IPS DF 4.7 (cell line): ENCODE measurements around the gene MLLT6.

Experiments used
- DNase-seq: peaks from one replicate; pipeline ENCODE4 v3.0.0-alpha.2; 2013; ENCODE audit warnings: low spot score; ENCODE audit errors: extremely low read depth

The MLLT6 gene

DNA sequence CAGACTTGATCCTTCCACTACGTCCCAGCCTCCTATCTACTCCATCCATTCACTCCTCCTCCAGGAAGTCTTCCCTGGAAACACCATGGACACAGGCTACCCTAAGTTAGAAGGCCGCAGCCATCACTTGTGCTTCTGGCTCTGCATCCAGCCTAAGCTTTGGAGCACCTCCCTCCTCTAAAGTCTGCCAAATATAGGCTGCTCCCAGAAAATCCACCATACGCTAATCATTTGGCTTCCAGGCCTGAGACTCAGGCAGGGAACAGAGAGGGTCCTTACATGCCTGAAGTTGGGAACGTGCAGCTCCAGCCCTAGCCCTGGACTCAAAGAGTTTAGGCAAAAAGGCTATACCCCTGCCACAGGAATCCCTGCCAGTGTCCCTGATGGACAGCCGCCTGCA, 36.4 kb downstream of the MLLT6 start:
- DNase-seq, result no peak

DNA sequence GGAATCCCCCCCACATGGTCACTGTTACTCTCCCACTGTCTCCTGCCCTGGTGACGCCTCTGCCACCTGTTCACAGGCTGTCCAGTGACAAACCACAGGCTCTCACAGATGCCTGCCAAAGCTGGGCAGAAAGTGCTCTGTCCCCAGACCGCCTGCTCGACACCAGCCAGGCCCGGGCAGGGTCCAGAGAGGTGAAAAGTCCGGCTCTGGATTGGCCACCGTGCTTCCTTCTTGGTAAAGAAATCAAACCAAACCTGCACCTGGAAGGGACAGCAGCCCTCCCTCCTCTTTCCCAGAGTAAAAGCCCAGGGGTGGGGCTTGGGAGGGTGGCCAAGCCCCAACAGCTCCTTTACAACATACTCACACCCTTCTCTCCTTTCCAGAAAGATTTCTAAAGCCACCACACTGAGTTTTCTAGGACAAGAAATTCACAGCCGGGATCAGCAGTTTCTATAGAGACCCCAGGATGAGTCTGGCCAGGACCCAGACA, 36.9 kb downstream of the MLLT6 start:
- DNase-seq, result no peak

DNA sequence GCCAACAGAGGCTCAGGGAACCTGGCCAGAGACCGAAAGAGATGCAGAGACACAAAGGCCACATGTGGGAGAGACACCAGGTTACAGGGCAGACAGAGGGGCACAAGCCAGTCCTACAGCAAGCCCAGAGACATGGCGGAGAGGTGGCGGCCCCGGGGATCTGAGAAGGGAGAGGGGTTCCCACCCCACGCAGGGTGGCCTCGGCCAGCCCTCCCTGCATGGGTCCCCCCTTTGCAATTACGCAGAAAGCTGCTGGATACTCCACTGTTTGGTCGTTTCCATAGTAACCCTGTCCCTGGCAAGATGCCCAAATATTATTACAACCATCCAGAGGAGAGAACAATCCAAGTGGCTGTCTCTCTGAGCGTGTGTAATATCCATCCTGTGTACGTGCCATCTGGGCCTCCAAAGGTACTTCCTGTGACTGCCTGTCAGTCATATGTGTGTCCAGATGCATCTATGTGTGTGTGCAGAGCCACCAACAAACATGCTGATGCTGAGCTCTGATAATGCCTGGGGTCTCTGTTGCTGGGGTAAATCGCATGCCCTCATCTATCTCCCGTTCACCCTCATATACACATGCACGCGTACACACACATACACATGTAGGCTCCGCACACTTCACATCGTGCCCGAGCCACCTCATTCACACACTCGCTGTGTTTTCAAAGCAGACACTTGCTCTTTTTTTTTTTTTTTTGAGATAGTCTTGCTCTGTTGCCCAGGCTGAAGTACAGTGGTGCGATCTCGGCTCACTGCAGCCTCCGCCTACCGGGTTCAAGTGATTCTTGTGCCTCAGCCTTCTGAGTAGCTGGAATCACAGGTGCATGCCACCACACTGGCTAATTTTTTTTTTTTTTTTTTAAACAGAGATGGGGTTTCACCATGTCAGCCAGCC, 37.6 kb downstream of the MLLT6 start:
- no peak for DNase-seq

DNA sequence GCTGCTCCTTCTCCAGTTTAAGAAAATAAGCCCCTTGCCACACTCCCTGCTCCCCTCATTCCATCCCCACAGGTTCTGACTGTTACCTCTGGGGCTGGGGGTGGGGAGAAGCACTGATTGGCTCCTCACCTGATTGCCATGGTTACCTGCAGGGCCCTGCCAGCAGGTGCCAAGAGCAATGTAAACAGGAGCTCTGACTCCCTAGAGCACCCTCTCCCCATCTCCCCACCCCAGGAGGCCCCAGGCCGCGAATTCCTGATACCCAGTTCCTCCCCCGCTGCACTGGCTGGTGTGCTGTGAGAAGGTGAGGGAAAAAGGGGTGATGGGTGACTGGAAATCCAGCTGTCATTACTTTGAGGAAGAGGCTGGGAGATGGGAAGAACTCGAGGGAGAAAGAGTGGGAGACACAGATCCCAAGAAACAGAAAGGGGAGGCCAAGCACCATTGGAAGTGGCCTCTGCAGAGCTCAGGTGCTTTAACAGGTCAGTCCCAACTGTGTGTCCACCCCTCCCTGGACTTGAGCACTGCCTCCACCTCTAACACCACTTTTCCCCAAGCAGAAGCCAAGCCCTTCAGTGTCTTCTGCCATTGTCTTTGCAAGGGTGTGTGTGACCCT, 38.6 kb downstream of the MLLT6 start:
- no peak for DNase-seq

DNA sequence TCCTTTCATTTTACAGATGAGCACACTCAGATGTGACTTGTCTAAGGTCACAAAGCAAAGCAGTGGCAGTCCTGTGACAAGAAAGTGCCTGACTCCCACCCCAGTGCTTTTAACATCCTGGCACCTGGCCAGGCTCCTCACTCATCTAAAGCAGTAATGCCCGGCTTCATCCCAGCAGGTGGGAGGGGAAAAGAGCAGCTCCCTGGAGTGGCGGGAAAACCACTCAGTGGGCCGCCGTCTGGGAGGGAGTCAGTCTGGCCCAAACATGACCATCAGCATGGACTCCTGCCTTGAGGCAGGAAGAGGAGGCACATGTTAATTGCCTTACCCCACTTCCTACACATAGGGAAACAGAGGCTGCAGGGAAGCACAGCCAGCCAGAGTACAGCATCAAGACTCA, 40.5 kb downstream of the MLLT6 start:
- no peak for DNase-seq

DNA sequence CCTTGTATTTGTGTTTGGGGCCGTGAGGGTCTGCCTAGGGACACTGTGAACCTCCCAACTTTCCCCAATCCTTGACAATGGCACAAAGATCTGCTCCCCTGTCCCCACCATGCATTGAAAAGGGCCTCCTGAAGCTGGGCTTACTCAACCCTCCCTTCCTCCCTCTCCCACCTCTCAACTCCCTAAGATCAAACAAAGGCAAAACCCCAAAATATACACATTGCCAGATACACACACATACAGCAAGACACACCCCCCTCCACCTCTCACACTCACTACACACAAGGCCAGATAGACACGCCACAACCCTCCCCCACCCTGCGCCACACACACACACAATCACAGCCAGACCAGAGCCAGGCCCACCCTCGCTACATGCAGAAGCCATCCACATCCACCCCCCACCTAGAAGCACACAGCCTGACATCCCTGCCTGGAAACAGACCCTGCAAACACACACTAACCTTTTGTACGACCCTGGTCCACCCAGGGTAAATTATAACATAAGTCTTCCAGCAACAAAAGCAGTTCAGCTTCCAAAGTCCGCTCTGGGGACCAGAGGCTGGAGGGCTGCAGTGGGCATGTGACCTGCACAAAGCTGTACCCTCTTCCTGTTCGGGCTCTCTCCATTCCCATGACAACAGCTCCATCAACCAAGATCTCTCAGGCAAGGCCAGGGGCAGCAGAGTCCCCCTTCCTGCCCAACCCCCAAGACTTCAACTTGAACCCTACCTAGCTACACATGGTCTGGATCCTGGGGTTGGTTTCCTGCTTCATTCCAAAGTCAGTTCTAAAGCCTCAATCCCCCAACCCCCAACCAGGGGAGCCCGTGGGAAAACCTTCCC, 41.2 kb downstream of the MLLT6 start:
- no peak for DNase-seq

DNA sequence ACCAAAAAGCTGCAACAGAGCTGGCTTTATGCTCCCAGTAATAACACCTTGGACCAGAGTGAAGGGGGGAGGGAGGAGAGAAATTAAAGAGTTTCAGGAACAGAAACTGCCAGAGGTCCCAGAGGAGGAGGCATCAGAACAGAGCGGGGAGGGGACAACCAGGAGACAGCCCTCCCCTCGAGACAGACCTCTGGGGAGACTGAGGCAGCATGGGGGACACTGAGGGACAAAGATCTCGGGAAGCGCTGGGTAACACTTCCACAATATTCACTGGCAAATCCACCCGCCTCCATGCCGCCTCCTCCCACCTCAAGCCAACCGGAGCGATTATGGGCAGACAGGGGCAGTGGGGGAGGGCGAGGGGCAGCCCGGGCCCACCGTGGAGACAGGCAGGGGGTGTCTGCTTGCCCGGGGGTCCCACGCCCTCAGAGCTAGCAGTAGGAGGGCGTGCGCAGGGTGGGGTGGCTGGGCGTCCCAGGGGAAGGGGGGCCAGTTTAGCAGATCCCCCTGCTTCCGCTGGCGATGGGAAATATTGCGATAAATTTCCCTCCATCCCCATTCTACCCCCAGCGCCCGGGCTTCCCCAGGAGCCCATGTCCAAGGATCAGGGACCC, 41.9 kb downstream of the MLLT6 start:
- no peak for DNase-seq

DNA sequence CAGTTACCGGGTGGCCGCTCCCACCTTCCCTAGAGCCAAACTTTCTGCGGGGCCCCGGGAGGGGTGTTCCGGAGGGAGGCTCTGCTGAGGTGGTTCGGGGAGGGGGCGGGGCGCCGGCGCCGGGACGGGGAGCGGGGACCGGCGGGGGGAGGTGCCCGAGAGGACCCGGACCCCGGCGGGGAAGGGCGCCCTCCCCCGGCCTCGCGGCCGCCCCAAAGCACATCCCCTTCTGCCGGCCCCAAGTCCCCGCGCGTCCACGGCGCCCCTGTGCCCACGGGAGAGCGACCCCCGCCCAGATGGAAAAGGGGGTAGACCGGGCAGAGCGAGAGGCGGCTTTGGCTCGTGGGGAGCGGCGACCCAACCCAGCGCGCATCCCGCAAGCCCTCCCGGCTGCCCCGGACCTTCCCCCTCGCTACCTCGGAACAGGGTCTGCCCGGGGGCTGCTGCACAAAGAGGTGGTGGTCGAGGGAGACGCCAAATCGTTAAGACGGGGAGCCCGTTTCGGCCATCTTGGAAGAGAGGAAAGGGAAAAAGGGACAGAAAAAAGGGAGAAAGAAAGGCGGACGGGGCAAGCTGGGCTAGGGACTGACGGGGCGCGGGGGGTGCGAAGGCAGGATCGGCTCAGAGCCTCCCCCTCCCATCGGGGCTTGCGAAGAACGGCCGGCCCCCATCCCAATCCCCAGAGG, 42.5 kb downstream of the MLLT6 start:
- no peak for DNase-seq

DNA sequence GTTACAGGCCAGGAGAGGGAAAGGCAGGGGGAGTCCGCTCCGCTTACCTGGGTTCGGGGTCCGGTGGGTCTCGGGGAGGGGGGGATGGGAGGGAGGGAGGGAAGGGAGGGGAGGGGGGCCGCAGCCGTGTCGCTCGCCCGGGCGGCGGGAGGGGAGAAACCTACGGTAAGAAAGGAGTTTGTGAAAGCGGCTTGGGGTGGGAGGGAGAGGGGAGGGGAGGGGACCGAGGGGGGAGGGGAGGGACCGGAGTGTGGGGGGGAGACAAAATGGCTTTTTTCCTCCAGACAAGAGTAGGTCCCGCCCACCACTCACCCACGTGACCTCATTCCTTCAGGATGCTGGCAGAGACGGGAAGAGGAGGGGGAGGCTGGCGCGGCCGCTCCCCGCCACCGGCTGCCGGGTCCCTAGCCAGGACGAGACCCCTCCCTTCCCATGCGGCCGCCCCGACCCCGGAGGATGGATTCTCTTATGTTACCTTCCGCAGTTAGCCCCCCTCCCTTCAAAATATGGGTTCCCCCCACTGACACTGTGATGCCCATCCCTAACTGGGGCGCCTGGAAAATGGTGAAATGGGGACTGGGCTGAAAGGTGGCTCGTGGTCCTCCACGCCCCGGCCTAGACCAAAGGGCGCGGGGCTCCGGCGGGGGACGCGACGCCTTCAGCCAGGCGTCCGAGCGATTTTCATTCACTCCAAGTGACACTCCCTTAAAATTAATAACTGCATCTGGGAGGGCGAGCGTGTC, 43.2 kb downstream of the MLLT6 start, which contains the start of gene PCGF2:
PCGF2 (minus strand) TSS at position 188 of the 743 bp plus-strand sequence. CDS start 7,934 bp downstream, outside the sequence.
- peak; percentile 89 for DNase-seq

DNA sequence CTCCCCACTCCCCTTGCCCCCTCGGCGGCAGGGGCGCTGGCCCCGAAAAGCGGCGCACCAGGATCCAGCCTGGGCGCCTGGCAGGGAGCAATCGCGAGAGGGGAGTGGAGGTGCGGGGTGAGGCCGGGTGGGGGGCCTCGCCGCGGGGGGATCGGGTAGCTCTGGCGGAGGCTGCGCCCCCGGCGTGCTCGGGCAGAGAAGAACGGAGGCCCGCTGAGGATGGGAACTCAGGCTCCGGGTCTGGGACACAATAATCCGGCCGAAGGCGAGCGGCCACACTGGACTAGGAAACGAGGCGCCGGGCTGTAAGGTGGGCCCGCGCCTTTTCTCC, 43.8 kb downstream of the MLLT6 start:
- no peak for DNase-seq

DNA sequence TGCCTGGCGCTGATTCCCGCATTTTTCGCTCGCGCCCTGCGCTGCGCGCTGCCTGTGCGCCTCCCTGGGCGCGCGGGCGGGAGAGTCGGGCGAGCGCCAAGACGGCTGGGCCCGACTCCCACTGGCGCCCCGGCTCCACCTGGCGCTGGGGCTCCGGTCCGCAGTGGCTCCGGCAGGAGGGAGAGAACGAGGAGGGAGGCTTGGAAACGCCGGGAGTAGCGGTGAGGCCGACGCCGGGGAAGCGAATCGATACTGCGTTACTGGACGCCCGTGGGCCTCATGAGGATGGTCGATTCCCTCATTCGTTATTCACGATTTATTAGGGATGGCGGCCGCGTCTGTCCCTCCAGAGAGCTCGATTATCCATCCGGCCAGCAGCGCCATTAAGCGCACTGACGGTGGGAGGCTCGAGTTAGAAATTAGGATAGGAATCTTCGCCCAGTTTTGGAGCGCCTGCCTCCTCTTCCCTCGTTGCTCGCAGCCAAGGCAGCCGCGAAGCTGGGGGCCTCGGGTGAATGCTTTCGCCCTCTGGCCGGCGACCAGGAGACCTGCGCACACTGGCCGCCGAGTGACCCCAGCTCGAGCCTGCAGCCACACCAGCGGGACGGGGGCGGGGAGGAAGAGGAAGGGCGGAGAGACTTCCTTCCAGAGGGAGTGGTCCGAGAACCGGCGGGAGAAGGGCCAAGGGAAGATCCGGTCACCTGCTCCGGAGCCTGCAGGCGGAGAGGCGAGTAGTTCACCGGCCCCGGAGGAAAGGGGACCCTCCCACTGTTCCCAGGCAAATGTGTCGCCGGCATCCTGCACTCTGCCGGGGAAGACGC, 44.4 kb downstream of the MLLT6 start:
- no peak for DNase-seq

DNA sequence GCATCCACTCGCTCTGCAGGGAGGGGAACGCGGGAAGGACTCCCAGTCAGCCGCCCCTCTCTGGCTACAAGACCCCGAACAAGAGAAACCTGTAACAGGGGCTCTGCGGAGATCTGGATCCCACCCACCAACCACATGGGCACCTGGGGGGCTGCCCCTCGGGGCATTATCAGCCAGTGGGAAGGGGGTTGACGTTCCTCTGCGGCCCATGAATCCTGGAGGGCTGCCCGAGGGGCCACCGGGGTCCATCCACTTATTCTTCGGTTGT, 44.9 kb downstream of the MLLT6 start:
- DNase-seq, result no peak

DNA sequence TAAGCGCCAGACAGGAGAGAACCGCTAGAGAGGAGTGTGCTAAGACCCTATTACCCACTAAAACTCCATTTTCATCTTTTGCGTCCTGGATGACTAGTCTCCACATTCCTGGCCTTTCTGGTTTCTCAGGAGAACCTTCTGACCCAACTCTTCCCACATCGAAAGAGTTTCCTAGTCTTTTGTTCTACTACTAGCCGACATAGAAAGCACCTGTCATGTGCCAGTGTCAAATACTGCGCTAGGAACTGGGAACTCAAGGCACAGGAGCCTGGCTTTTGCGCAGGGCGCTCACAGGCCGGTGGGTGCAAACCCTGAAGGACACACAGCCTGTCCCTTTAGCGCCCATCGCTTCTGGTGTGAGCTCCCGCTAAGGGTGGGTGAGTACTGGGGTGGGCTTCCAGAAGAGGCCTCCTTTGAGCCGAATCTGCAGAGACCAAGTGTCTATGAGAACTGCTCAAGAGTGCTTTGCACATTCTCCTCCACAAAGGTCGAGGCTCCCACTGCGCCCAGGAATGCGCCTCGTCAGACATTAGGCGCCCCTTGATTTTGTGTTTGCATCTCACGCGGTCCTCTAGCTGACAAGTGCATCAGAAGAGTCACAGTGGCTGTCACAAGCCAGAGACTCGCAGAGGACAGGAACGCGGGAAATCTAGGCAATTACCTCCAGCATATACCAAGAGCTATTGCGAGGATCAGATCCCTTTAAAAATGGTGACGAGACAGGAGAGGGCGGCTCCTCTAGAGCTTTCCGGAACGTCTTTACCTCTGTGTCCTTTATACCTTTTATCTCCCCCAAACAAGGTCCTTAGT, 45.4 kb downstream of the MLLT6 start:
- no peak for DNase-seq

DNA sequence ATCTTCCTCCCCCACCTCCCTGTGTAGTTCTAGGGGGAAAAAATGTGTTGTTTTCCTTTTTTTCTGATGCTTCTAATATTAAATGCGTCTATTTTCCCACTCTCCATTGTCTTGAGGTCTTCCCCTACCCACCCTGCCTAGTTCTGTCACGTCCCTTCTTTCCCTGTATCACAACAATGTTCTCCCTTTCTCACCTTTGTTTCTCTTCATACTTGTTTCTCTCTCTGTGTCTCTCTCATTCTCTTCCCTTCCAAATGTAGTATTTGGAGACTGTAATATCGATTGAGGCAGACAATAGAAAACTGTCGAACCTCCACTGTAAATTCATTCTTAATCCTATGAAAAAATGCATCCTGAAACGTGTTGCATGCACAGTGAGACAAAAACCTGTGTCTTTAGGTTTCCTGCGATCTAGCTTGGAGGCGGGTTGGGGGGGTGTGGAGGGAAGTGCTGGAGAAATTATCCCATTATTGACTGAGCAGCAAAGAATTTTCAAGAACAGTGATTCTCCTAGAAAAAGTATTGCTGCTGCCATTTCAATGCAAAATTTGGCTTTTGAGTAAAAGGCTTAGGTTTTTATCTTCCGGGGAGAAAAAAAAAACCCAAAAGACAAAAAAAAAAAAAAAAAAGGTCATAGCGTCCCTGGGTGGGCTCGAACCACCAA, 46.2 kb downstream of the MLLT6 start:
- DNase-seq, result no peak

DNA sequence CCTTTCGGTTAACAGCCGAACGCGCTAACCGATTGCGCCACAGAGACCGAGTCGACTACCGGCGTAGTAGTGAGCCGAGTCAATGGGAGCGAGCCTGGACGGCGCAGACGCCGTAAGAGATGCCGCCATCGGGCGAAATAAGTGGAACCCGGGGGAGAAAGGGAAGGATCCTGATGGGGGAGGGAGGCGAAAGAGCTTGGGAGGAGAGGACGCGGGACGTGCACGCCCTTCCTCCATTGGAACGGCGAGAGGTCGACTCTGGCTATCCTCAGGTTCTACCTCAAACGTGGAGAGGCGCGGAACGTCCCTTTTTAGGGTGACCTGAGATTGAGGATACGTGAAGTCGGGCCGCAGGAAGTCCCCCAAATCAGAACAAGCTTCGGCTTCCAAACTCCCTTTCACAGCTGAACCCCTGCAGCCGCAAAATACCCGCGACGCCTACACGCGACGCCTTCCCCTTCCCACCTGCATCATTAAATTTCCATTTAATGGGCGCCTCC, 46.8 kb downstream of the MLLT6 start:
- no peak for DNase-seq

DNA sequence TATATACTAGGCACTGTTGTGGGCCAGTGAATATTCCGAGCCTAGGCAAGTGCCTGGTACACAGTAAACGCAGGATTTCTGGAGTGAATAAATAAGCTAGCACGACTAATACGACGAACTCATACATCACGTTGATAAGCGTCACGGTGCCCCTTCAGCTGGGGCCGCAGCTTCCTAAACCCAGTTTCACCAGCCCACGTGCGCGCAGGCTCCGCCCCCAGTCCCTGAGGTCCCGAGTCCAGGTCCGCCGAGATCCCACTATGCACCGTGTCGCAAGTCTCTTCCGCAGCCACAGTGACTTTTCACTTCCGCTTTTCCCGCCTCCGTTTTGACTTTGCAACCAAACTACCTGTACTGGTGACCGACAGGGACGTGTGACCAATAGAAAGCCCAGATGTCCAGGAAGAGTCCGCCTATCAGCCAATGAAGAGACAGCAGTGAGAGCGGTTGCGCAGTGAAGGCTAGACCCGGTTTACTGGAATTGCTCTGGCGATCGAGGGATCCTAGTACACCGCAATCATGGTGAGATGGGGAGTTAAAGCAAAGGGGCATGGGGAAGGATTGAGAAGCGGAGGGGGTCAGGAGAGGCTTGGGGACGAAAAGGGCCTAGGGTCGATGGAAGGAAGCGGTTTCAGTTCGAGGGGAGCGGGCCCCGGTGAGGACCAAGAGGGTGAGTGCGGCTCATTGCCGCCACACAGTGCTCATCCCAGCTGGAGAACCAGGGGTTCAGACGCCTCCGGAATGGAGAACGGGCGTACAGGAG, 47.4 kb downstream of the MLLT6 start, which contains the start of gene PSMB3:
PSMB3 (plus strand) TSS at position 434 of the 763 bp plus-strand sequence; CDS start at position 520, 86 bp downstream.
- DNase-seq, result peak; percentile 99

DNA sequence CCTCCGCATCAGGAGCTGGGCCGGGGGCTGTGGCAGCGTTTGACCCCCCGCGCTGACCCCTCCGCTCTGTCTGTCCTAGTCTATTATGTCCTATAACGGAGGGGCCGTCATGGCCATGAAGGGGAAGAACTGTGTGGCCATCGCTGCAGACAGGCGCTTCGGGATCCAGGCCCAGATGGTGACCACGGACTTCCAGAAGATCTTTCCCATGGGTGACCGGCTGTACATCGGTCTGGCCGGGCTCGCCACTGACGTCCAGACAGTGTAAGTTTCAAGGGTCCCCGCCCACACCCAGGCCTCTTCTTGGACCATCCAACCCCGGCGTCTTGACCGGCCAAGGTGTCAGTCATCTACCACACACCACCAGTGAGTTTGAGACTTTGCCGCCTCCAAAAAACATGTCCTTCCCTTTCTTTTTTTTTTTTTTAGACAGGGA, 48.0 kb downstream of the MLLT6 start:
- DNase-seq, result no peak
